ENCODE results near the gene DNAI7. TPM values are rescaled to one million over a fixed set of nuclear protein-coding genes. Genes with fewer than 3 reads are reported as not detected.

The DNAI7 gene
- polyA plus RNA-seq, 3 donors, result not detected

- peaks cover 20% of the 10 kb centered on the region for H4K20me1 ChIP-seq (ENCODE audit: insufficient read depth, low read length)
Measured at GRCh38 chr12:25083211-25083610, 111.7 kb downstream of the DNAI7 start.

GRCh38 chr12:25082628-25083027 is 112.3 kb downstream of the DNAI7 start:
- Mint-ChIP-seq H3K4me1 (peaks cover under 1% of the 10 kb centered on the region), H3K27me3 (ENCODE audit: low read depth in 3 of 3) (no peaks in the 10 kb centered on the region), H3K36me3 (peaks cover 83 to 86% of the 10 kb centered on the region in 2 donors), H3K9me3 (no peaks in the 10 kb centered on the region), H3K4me3 (no peak overlapping the region), H3K27ac (no peak overlapping the region)
- WGBS (ENCODE audit: insufficient coverage), result no CpG with 5 or more reads among the region's 2 CpGs
- Histone ChIP-seq H3K36me3 (replicated peaks in 1 of 2; ENCODE audit: control insufficient read depth in 1 of 2, insufficient read depth in 2 of 2, low read length in 2 of 2) (peaks cover 84 to 98% of the 10 kb centered on the region in 2 donors), H3K79me2 (ENCODE audit: insufficient read depth, low read length) (no peaks in the 10 kb centered on the region), H3K4me3 (replicated peaks in 1 of 3; ENCODE audit: low read depth in 2 of 3, low read length in 3 of 3) (no peak overlapping the region), H3K9me3 (replicated peaks in 1 of 2; ENCODE audit: control insufficient read depth in 1 of 2, insufficient read depth in 1 of 2, low read length in 2 of 2) (no peaks in the 10 kb centered on the region), H3K9ac (ENCODE audit: insufficient read depth, low read length, poor library complexity, severe bottlenecking) (no peak overlapping the region), H4K20me1 (ENCODE audit: insufficient read depth, low read length) (peaks cover 18% of the 10 kb centered on the region), H3K4me2 (replicated peaks; ENCODE audit: extremely low read depth, low read length, poor library complexity, severe bottlenecking) (no peak overlapping the region), H3K27me3 (ENCODE audit: control insufficient read depth in 2 of 2, insufficient read depth in 2 of 2, low read length in 2 of 2) (no peaks in the 10 kb centered on the region), H3K27ac (ENCODE audit: low read depth in 1 of 2, low read length in 2 of 2) (no peak overlapping the region), H2AFZ (ENCODE audit: insufficient read depth, low read depth, low read length, poor library complexity, severe bottlenecking) (no peak overlapping the region), H3K4me1 (ENCODE audit: control insufficient read depth in 1 of 2, insufficient read depth in 2 of 2, low read length in 2 of 2) (no peaks in the 10 kb centered on the region)
- DNase-seq, result no peak
- TF ChIP-seq CTCF (IDR thresholded peaks at IDR 0.05), result no peak
- intact Hi-C loops (cut with micrococcal nuclease), result no loop called here

More at GRCh38 chr12:25083211-25083610, 111.7 kb downstream of the DNAI7 start:
- Histone ChIP-seq H3K4me3 (replicated peaks in 1 of 3; ENCODE audit: low read depth in 2 of 3, low read length in 3 of 3) (no peak overlapping the region), H3K79me2 (ENCODE audit: insufficient read depth, low read length) (no peaks in the 10 kb centered on the region), H2AFZ (ENCODE audit: insufficient read depth, low read depth, low read length, poor library complexity, severe bottlenecking) (no peak overlapping the region), H3K9ac (ENCODE audit: insufficient read depth, low read length, poor library complexity, severe bottlenecking) (no peak overlapping the region), H3K27ac (ENCODE audit: low read depth in 1 of 2, low read length in 2 of 2) (no peak overlapping the region), H3K4me1 (ENCODE audit: control insufficient read depth in 1 of 2, insufficient read depth in 2 of 2, low read length in 2 of 2) (no peaks in the 10 kb centered on the region), H3K9me3 (replicated peaks in 1 of 2; ENCODE audit: control insufficient read depth in 1 of 2, insufficient read depth in 1 of 2, low read length in 2 of 2) (no peaks in the 10 kb centered on the region), H3K4me2 (replicated peaks; ENCODE audit: extremely low read depth, low read length, poor library complexity, severe bottlenecking) (no peak overlapping the region), H3K27me3 (ENCODE audit: control insufficient read depth in 2 of 2, insufficient read depth in 2 of 2, low read length in 2 of 2) (no peaks in the 10 kb centered on the region), H3K36me3 (replicated peaks in 1 of 2; ENCODE audit: control insufficient read depth in 1 of 2, insufficient read depth in 2 of 2, low read length in 2 of 2) (peaks cover 90 to 98% of the 10 kb centered on the region in 2 donors)
- H3K36me3 Mint-ChIP-seq, result peaks cover 84 to 92% of the 10 kb centered on the region in 2 donors
- no peak for TF ChIP-seq CTCF (IDR thresholded peaks at IDR 0.05)
- H3K9me3 Mint-ChIP-seq, result no peaks in the 10 kb centered on the region
- H3K27me3 Mint-ChIP-seq (ENCODE audit: low read depth in 3 of 3), result no peaks in the 10 kb centered on the region
- peaks cover 3% of the 10 kb centered on the region for H3K4me1 Mint-ChIP-seq
- H3K4me3 Mint-ChIP-seq, result no peak overlapping the region
- H3K27ac Mint-ChIP-seq, result peak overlapping the region in 2 of 7 donors; percentile 21 to 64
- DNase-seq, result no peak
- no CpG with 5 or more reads among the region's 5 CpGs for WGBS (ENCODE audit: insufficient coverage)
- intact Hi-C loops (cut with micrococcal nuclease), result no loop called here

Data from CD14-positive monocyte (primary cell).